A549 (cell line): ENCODE results near the gene ECE1. TPM values are rescaled to one million over a fixed set of nuclear protein-coding genes. Genes with fewer than 3 reads are reported as not detected.

ENCODE experiments used
- ATAC-seq, 2 experiments: fragments of 200-7000 bp in 1 of 2; fragments of >200 bp in 1 of 2; cut with Nextera tagmentation in 1 of 2; cut with Tn5 transposase in 1 of 2; 3 replicates each; pipeline versions ENCODE4 v1.8.0 to v1.9.1; 2018 to 2020; ENCODE audit warnings: mild to moderate bottlenecking in 1 of 2, moderate library complexity in 1 of 2
- CTCF ChIA-PET: fragments of 300-600 bp; sonication (Branson Sonifier 250); formaldehyde crosslinking; extraction: SDS; loops from one replicate; lab custom pipeline; 2021; ENCODE audit warnings: antibody characterized with exemption, inconsistent platforms; lab: Yijun Ruan, JAX
- POLR2A ChIA-PET: fragments of 350-600 bp; formaldehyde crosslinking; extraction: SDS; loops from one replicate; lab custom pipeline; 2021; ENCODE audit warnings: antibody characterized with exemption, inconsistent platforms; lab: Yijun Ruan, JAX
- DNase-seq, 2 experiments: peaks; one replicate each; pipeline versions ENCODE4 v3.0.0 to v3.0.0-alpha.2; 2011 to 2016; ENCODE audit warnings: low read depth in 1 of 2, low spot score in 1 of 2
- FAIRE-seq: peaks from 2 replicates; lab custom pipeline; 2011; peaks lifted over from hg19 to GRCh38; lab: Jason Lieb, UNC
- H3K27ac ChIP-seq, 2 experiments: fragments of >200 bp; sonication (Bioruptor Twin); formaldehyde crosslinking; 3 replicates each; pipeline ENCODE4 v1.5.1; 2016 to 2017
- H3K4me1 ChIP-seq: fragments of >200 bp; sonication (Bioruptor Twin); formaldehyde crosslinking; 3 replicates; pipeline ENCODE4 v1.6.1; 2016
- H3K4me2 ChIP-seq: fragments of >200 bp; sonication (Bioruptor Twin); formaldehyde crosslinking; 3 replicates; pipeline ENCODE4 v1.6.1; 2016
- H3K4me3 ChIP-seq: fragments of >200 bp; sonication (Bioruptor Twin); formaldehyde crosslinking; 3 replicates; pipeline ENCODE4 v1.5.1; 2016
- H3K9me3 ChIP-seq: fragments of >200 bp; sonication (Bioruptor Twin); formaldehyde crosslinking; 3 replicates; pipeline ENCODE4 v1.6.1; 2016
- ATOH8 ChIP-seq: fragments of 250-450 bp; sonication (Bioruptor Pico); IDR thresholded peaks from 2 replicates; pipeline ENCODE4 v1.5.0; 2020; ENCODE audit warnings: low read depth, mild to moderate bottlenecking, moderate library complexity
- BCL3 ChIP-seq: fragments of >200 bp; sonication (Bioruptor Twin); formaldehyde crosslinking; IDR thresholded peaks from 3 replicates; pipeline ENCODE4 v1.6.1; 2016
- CBX2 ChIP-seq: fragments of 200-600 bp; sonication (generic); IDR thresholded peaks from 2 replicates; pipeline ENCODE4 v1.6.1; 2016; ENCODE audit warnings: low read depth, mild to moderate bottlenecking, borderline replicate concordance
- CBX8 ChIP-seq: fragments of 200-600 bp; sonication (generic); IDR thresholded peaks from 2 replicates; pipeline ENCODE4 v1.6.1; 2016
- CHD4 ChIP-seq: fragments of 200-600 bp; sonication (generic); IDR thresholded peaks from 2 replicates; pipeline ENCODE4 v1.6.1; 2016; ENCODE audit warnings: antibody characterized with exemption, mild to moderate bottlenecking, borderline replicate concordance
- EHMT2 ChIP-seq: fragments of 200-600 bp; sonication (generic); IDR thresholded peaks from 2 replicates; pipeline ENCODE4 v1.6.1; 2016; ENCODE audit warnings: antibody characterized with exemption, low read depth, mild to moderate bottlenecking, moderate library complexity
- ELK1 ChIP-seq: fragments of 150-350 bp; IDR thresholded peaks from 2 replicates; pipeline ENCODE4 v1.6.1; 2014; ENCODE audit warnings: low read depth, mild to moderate bottlenecking, low read length
- ESRRA ChIP-seq: fragments of 150-350 bp; IDR thresholded peaks from 2 replicates; pipeline ENCODE4 v1.6.1; 2014; ENCODE audit warnings: mild to moderate bottlenecking, low read length, borderline replicate concordance
- FOSL2 ChIP-seq, 2 experiments: fragments of 450-650 bp in 1 of 2; fragments of >200 bp in 1 of 2; sonication (Bioruptor Twin) in 1 of 2; formaldehyde crosslinking; IDR thresholded peaks; 2 replicates each; pipeline versions ENCODE4 v1.5.0 to v1.6.1; 2016 to 2020; ENCODE audit warnings: mild to moderate bottlenecking in 1 of 2, moderate library complexity in 1 of 2
- FOXS1 ChIP-seq: fragments of 250-450 bp; sonication (Bioruptor Pico); IDR thresholded peaks from 2 replicates; pipeline ENCODE4 v1.5.0; 2020; ENCODE audit warnings: mild to moderate bottlenecking, moderate library complexity
- HMGXB4 ChIP-seq: fragments of 250-450 bp; sonication (Bioruptor Pico); IDR thresholded peaks from 2 replicates; pipeline ENCODE4 v1.5.0; 2021; ENCODE audit warnings: mild to moderate bottlenecking, moderate library complexity, borderline replicate concordance
- HOXB13 ChIP-seq: fragments of 250-450 bp; sonication (Bioruptor Pico); IDR thresholded peaks from 2 replicates; pipeline ENCODE4 v1.5.0; 2020; ENCODE audit warnings: low read depth, mild to moderate bottlenecking, moderate library complexity
- JUNB ChIP-seq: fragments of >200 bp; sonication (Bioruptor Twin); formaldehyde crosslinking; IDR thresholded peaks from 2 replicates; pipeline ENCODE4 v1.6.1; 2016
- MAFK ChIP-seq: fragments of 450-650 bp; IDR thresholded peaks from 2 replicates; pipeline ENCODE4 v1.6.1; 2014; ENCODE audit not compliant: partially characterized antibody
- MAX ChIP-seq: IDR thresholded peaks from 2 replicates; pipeline ENCODE4 v1.6.1; 2012
- MAZ ChIP-seq: fragments of 150-350 bp; IDR thresholded peaks from 2 replicates; pipeline ENCODE4 v1.6.1; 2014; ENCODE audit warnings: antibody characterized with exemption, low read depth, low read length, borderline replicate concordance
- MYC ChIP-seq: IDR thresholded peaks from 2 replicates; pipeline ENCODE4 v1.6.1; 2012; ENCODE audit warnings: mild to moderate bottlenecking, inconsistent platforms, low read length, improper control_type of control experiment, borderline replicate concordance
- PBX3 ChIP-seq: IDR thresholded peaks from 2 replicates; pipeline ENCODE4 v1.6.1; 2012
- POLR2AphosphoS2 ChIP-seq: conservative IDR thresholded peaks from 2 replicates; pipeline ENCODE4 v1.6.1; 2012; ENCODE audit warnings: low read length, improper control_type of control experiment, inconsistent platforms
- RFX5 ChIP-seq: fragments of 450-650 bp; IDR thresholded peaks from 2 replicates; pipeline ENCODE4 v1.7.1; 2014; ENCODE audit warnings: antibody characterized with exemption, mild to moderate bottlenecking, moderate library complexity
- RNF2 ChIP-seq: fragments of 200-600 bp; sonication (generic); IDR thresholded peaks from 2 replicates; pipeline ENCODE4 v1.6.1; 2016; ENCODE audit warnings: low read depth, mild to moderate bottlenecking, antibody characterized with exemption, moderate library complexity, borderline replicate concordance
- SMC3 ChIP-seq: fragments of >200 bp; sonication (Bioruptor Twin); formaldehyde crosslinking; IDR thresholded peaks from 3 replicates; pipeline ENCODE4 v1.6.1; 2018; ENCODE audit warnings: inconsistent platforms
- TFCP2L1 ChIP-seq: fragments of 250-450 bp; sonication (Bioruptor Pico); IDR thresholded peaks from 2 replicates; pipeline ENCODE4 v1.5.0; 2021; ENCODE audit warnings: mild to moderate bottlenecking
- ZNF302 ChIP-seq: fragments of 250-450 bp; sonication (Bioruptor Pico); IDR thresholded peaks from 2 replicates; pipeline ENCODE4 v1.9.0; 2021; ENCODE audit warnings: inconsistent platforms, mild to moderate bottlenecking, moderate library complexity
- WGBS: methylation state at CpG from one replicate; pipeline ENCODE4 v1.1.6; 2017; ENCODE audit errors: missing lambda C conversion rate; 5-methylcytosine and 5-hydroxymethylcytosine counted together
- polyA plus RNA-seq, 4 experiments: library from polyadenylated mRNA; depleted of rRNA in 3 of 4; stranded (reverse); fragments of >200 nt; fragmentation: RNase III in 1 of 4; extraction: RNeasy Plus Mini Kit Qiagen cat#74134 plus additional on column Dnase treatment in 1 of 4; gene quantifications; 2 replicates in 3 of 4; 3 replicates in 1 of 4; pipeline ENCODE4 v1.2.3, GENCODE V29; 2011 to 2017

ECE1 gene
- polyA plus RNA-seq, 2 of the 4 experiments (the other 2 are of a cell fraction), result 45.7 to 86.4 TPM

- ChIA-PET POLR2A (no interaction called here), CTCF (interaction anchor here (0.8 to 5.3 kb wide), 5 partner anchors 12 to 100 kb away, joined by 3 to 49 read pairs (median 3); no protein-coding TSS in a partner anchor)
- TF ChIP-seq POLR2AphosphoS2 (no peak), ESRRA (no peak), FOXS1 (CRISPR knock-in tag) (no peak), TFCP2L1 (CRISPR knock-in tag) (no peak), MYC (no peak), CHD4 (no peak), MAX (no peak), CBX8 (no peak)
- FAIRE-seq, result no peak
- Histone ChIP-seq H3K4me2 (peak overlapping the region; percentile 53), H3K4me3 (no peak overlapping the region), H3K9me3 (no peaks in the 10 kb centered on the region), H3K4me1 (peaks cover 82% of the 10 kb centered on the region), H3K27ac (peak overlapping the region; percentile 61 to 90)
- 49% methylated on average over 8 of the region's 9 CpGs for WGBS
- ATAC-seq, result no peak
- DNase-seq, result no peak
These were observed 41.7 kb upstream of the ECE1 start for GRCh38 chr1:21331752-21332478.

GRCh38 chr1:21330544-21330943 lies 40.3 kb upstream of the ECE1 start:
- H3K4me2 ChIP-seq, result no peak overlapping the region
- DNase-seq, result no peak
- FAIRE-seq, result no peak
- H3K9me3 ChIP-seq, result no peaks in the 10 kb centered on the region
- CTCF ChIA-PET, result interaction anchor here (1.1 to 1.8 kb wide), 3 partner anchors 33 to 76 kb away, joined by 5 read pairs; no protein-coding TSS in a partner anchor
- TF ChIP-seq ATOH8 (CRISPR knock-in tag) (no peak), CBX2 (no peak), MAFK (no peak), FOSL2 (IDR thresholded peaks at IDR 0.05) (no peak), FOSL2 (CRISPR knock-in tag; IDR thresholded peaks at IDR 0.05) (no peak), POLR2AphosphoS2 (no peak), ELK1 (no peak), HMGXB4 (CRISPR knock-in tag) (no peak), RFX5 (no peak), MAZ (no peak), ZNF302 (CRISPR knock-in tag) (no peak), EHMT2 (no peak), BCL3 (no peak), RNF2 (no peak), PBX3 (no peak), JUNB (no peak), CBX8 (no peak), SMC3 (no peak), HOXB13 (CRISPR knock-in tag) (no peak), ESRRA (no peak)
- H3K27ac ChIP-seq, result peak overlapping the region; percentile 65 to 90; a peak in 4 of 6 replicates
- peaks cover 84% of the 10 kb centered on the region for H3K4me1 ChIP-seq
- WGBS, result 97% methylated on average over 2 of the region's 2 CpGs
- ATAC-seq, result no peak
- POLR2A ChIA-PET, result interaction anchor here (0.7 kb wide), 2 partner anchors 15 to 60 kb away, joined by 3 to 7 read pairs; no protein-coding TSS in a partner anchor
- no peak overlapping the region for H3K4me3 ChIP-seq
